ENCODE results near the gene ARHGAP15.
"Not testable (repeated sequence)": the region's sequence is repeated elsewhere in the genome, so short reads cannot be mapped to it uniquely, and the experiment has no call there.

The ARHGAP15 gene

DNA sequence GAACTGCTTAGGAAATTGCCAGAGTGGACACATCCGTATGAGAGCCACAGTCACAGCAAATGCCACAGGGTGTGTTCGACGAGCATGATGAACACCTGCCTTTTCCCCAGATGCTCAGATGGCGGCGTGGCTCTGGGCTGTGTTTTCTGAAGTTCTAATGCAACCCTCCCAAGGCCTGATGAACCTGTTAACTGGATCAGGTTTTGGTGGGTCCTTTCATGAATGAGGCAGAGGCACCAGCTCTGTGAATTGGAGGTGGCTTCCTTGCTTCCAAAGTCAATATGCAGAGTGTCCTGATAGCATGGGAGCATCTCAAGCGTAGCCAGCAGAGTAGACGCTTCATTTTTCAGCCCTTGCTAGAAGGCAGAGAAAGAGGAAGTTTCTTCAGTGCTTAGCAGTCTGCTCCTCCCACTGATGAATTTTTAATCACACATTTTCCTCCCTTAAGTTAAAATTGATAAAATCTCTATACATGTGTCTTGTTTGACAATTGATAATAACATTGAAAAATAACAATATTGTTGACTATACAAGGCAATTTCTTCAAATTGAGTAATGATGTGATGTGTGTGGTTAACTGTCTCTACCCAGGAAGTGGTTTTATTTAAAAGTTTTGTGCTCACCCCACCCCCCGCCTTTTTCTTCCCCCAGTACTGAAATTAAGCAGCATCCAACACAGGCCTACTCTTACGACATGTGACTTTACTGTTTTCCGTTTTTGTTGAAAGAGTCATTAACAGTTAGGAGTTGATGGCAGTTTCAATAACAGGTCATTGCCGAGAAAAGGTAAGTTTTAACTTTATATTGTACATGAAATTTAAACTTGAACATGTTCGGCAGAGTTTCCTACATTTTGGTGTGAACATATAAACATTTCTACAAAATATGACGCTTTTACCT lies at the start of gene ARHGAP15:
Gene ARHGAP15, plus strand, starts transcription at position 739 of the 900 bp plus-strand sequence.
- no peak for DNase-seq (ENCODE audit: low read depth)

DNA sequence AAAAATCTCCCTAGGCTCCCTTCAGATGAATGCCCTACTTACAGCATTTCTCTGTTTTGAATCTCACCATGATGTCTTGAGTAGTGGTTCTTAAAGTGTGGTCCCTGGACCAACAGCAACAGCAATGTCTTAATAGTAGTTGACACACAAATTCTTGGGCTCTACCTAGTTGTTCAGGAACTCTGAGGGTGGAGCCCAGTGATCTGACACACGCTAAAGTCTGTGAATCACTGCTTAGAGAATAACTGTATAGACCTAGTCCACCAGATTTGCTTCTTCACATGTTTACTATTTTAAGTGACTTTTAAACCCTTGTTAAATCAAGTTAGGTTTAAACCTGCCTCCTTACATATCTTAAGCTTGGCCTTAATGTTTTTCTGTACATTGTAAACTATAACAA lies 47.6 kb upstream of the ARHGAP15 start:
- DNase-seq (ENCODE audit: low read depth) = peak; percentile 44

DNA sequence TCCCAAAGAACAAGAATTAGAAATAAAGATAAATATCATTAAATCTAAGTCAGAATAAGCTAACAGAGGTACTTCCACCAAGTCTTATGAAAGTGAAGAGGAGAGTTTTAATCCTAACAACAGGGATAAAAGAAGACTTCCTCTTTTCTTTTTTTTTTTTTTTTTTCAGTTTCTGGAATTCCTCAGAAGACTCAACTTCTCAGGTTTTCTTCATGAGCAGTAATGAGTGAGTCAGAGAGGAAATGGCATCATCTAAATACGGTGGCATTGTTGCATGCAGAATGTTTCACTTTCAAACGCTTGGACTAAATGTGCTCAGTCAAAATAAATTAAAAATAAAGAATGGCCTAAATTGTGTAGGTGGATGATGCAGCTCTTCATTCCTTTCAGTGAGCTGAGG lies 45.6 kb upstream of the ARHGAP15 start:
- peak; percentile 90 for DNase-seq (ENCODE audit: low read depth)

- DNase-seq (ENCODE audit: low read depth) = no peak
Measured at GRCh38 chr2:143084462-143084861, 44.8 kb upstream of the ARHGAP15 start.

DNA sequence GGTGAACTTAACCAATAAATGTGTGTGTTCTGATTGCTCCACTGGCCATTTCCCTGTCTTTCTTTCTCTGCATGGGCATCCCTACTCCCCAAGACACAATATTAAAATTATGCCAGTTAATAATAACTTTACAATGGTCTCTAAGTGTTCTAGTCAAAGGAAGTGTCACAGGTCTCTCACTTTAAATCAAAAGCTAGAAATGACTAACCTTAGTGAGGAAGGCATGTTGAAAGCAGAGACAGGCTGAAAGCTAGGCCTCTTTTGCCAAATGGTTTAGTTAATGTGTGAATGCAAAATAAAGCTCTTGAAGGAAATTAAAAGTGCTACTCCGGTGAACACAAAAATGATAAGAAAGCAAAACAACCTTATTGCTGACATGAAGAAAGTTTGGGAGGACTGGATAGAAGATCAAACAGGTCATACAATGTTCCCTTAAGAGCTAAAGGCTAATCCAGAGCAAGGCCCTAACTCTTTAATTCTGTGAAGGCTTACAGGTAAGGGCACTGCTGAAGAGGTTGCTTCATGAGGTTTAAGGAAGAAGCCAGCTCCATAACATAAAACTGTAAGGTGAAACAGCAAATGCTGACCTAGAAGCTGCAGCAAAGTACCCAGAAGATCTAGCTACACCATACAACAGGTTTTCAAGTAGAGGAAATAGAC lies 44.0 kb upstream of the ARHGAP15 start:
- DNase-seq (ENCODE audit: low read depth) = no peak

DNA sequence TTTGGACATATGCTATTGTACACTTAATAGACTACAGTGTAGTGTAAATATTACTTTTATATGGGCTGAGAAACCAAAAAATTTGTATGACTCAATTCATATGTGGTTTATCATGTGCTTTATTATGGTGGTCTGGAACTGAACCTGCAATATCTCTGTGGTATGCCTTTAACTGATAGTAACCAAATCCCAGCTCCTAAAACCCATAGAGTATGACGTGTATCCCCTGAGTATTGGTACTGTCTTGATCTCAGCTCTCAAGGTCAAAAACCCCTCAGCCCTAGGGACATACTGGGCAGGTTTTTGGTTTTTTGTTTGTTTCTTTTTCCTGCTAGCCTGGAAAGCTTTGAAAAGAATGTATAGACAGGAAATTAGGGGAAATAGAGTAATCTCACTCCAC lies 42.2 kb upstream of the ARHGAP15 start:
- peak; percentile 9 for DNase-seq (ENCODE audit: low read depth)

- DNase-seq (ENCODE audit: low read depth) = no peak
Measured at GRCh38 chr2:143088388-143088787, 40.8 kb upstream of the ARHGAP15 start.

- DNase-seq (ENCODE audit: low read depth) = not testable (repeated sequence)
Measured at GRCh38 chr2:143089520-143089919, 39.7 kb upstream of the ARHGAP15 start.

DNA sequence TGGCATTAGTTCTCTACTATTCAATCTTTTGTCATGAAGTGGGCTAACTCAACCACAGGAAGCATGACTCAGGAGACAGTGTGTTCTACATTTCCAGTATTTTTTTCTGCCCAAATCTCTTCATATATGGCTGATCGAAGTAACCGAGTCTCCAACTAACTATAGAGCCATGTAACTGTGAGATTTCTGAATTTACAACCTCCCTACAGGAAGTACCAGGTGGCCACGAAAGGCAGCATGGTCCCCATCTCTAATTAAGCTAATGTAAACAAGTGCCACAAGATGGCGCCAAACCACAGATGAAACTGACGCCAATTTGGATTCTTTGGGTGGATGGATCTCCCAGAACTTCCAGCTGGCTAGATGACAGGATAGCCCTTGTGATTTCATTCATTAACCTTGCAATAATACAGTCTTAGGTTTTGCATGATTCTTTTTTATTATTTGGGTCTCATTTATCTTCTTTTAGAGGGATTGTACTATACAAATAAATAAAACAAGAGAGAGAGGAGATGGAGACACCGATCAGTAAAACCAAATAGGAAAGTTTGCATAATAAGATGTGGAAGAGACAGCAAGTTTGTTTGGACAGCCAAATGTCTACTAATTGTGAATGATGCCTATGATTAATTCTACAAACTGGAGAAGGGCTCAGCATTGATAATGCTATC lies 18.3 kb upstream of the ARHGAP15 start:
- DNase-seq (ENCODE audit: low read depth) = peak; percentile 76

DNA sequence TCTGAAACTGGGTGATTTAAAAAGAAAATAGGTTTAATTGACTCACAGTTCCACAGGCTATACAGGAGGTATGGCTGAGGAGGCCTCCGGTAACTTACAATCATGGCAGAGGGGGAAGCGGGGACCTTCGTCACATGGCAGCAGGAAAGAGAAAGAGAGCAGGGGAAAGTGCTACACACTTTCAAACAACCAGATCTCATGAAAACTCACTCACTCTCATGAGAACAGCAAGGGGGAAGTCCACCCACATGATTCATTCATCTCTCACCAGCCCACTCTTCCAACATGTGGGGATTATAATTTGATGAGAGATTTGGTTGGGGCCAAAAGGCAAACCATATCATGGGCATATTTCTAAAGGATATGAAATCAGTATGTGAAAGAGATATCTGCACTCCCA lies 12.0 kb upstream of the ARHGAP15 start:
- DNase-seq (ENCODE audit: low read depth) = no peak

DNA sequence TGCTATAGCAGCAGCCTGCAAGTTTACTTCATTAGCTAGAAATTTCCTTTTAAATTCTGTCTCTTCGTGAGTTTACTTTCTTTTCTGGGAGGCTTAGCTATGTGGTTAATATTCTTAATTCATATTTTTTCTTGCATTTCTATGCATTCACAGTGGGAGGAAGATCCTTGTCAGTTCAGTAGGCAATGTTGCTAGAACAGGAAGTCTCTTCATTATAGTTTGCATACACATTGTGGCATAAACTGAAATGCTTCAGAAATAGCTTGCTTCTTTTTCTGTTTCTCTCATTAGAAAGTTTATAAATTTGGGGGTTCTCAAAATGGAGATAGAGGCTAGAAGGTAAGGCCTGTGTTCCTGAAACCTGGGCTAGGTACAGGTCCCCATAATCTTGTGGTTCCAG lies 8.1 kb upstream of the ARHGAP15 start:
- DNase-seq (ENCODE audit: low read depth) = no peak

DNA sequence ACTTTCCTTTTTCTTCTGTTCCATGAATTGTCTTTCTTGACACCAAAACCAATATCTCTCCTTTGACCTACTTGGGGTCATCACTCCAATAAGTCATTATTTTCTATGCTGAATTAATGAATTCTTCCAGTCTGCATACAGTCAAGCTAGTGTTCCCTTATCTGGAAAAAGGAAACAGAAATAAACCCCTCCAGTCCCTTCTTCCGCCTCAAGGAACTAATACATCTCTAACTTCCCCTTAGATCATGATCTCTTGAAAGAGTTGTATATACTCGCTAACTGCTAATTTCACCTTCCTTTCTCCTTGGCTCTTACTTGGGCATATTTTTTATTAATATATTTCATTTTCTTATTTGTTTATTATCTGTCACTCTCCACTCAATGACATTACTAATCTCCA lies 7.3 kb upstream of the ARHGAP15 start:
- no peak for DNase-seq (ENCODE audit: low read depth)

DNA sequence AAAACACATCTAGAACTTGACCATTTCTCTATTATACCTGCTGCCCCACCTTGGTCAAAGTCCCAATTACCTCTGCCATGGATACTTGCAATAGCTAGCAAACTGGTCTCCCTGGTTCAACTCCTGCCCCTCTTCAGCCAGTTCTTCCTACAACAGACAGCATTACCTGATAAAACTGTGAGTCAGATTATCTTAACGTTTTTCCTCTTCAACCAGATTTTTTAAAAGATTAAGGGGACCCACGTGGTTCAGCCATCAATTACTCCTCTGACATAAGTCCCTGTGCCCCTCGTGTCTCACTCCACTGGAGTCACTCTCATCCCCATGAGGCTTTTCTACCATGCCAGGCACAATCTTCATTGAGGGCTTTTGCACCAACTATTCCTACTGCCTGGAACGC lies 5.3 kb upstream of the ARHGAP15 start:
- DNase-seq (ENCODE audit: low read depth) = no peak

DNA sequence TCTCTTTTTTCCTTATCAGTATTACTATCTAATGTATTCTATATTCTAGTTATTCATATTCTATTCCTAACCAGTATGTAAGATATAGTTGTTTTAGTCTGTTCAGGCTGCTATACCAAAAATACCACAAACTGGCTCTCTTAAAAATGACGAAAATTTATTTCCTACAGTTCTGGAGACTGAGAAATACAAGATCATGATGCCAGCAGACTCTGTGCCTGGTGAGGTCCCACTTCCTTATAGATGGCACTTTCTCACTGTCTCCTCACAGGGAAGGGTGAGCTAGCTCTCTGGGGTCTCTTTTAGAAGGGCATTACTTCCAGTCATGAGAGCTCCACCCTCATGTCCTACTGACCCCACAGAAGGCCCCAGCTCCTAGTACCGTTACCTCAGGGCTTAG lies 4.8 kb upstream of the ARHGAP15 start:
- no peak for DNase-seq (ENCODE audit: low read depth)

GRCh38 chr2:143125717-143126116 lies 3.5 kb upstream of the ARHGAP15 start:
- DNase-seq (ENCODE audit: low read depth) = peak; percentile 2

DNA sequence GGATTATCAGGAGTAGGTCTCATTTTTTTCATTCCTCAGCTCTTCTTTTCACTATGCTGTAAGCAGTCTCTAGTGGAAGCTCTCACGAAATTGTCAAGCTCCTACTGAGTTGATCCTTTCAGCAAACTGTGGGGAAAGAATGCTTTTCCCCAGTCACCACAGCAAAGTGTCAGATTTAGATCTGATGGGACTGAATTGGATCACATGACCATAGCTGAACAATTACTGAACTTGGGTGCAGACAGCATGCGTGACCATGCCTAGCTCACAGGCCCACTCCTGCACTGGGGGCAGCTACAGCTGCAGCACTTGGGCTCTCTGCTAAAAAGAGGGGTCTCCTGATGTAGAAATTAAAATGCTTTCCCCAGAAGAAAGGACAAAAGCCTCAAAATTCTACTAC lies 3.1 kb downstream of the ARHGAP15 start:
- DNase-seq (ENCODE audit: low read depth) = no peak

- DNase-seq (ENCODE audit: low read depth) = no peak
Measured at GRCh38 chr2:143133783-143134182, 4.6 kb downstream of the ARHGAP15 start.

- no peak for DNase-seq (ENCODE audit: low read depth)
Measured at GRCh38 chr2:143138292-143138691, 9.1 kb downstream of the ARHGAP15 start.

DNA sequence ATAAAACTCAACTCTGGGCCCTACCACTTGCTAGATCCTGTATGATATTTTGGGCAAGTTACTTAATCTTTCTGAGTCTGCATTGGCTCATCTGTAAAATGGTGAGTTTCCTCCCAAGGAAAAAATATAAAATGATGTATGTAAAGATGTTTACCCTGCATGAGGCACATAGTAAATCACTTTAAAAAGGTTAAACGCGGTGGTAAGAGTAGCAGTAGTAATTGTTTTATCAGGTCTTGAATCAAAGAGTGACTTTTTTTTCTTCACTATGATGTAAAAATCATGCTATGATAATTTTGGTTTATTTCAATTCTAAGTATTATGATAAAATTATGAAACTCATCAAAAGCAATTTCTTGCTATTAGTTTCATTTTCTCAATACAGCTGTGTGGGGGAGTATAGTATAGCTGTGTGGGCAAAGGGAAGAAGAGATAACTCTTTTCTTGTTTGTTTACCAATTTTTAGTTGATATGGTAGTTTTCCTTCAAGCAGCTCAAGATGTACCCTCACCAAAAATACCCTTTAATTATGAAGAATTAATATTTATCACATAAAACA lies 10.7 kb downstream of the ARHGAP15 start:
- DNase-seq (ENCODE audit: low read depth) = no peak

GRCh38 chr2:143140864-143141661 lies 11.8 kb downstream of the ARHGAP15 start:
- DNase-seq (ENCODE audit: low read depth) = no peak

- no peak for DNase-seq (ENCODE audit: low read depth)
Measured at GRCh38 chr2:143142598-143142997, 13.4 kb downstream of the ARHGAP15 start.

All from ELR (cell line).